Liver (tissue), 9 donors: ENCODE data around the gene CGB5. TPM values are rescaled to one million over a fixed set of nuclear protein-coding genes. Genes with fewer than 3 reads are reported as not detected.

ENCODE experiments used
- DNase-seq: peaks from one replicate; pipeline ENCODE4 v3.0.0-alpha.2; 2017; ENCODE audit warnings: low spot score
- H3K27ac ChIP-seq, 2 donors: one replicate each; pipeline ENCODE4 v1.7.0; 2013; ENCODE audit warnings: inconsistent platforms in 2 of 2, low read length in 2 of 2, control low read depth in 1 of 2, low read depth in 1 of 2, mild to moderate bottlenecking in 1 of 2
- H3K27me3 ChIP-seq, 4 donors: one replicate each; pipeline versions ENCODE4 v1.6.1 to v1.7.0; 2013; ENCODE audit warnings: low read length in 3 of 4, inconsistent platforms in 1 of 4, mild to moderate bottlenecking in 1 of 4, moderate library complexity in 1 of 4; ENCODE audit not compliant: control insufficient read depth in 4 of 4, insufficient read depth in 4 of 4
- H3K36me3 ChIP-seq, 4 donors: one replicate each; pipeline versions ENCODE4 v1.6.1 to v1.7.0; 2013; ENCODE audit warnings: low read length in 3 of 4, mild to moderate bottlenecking in 3 of 4, low read depth in 1 of 4, moderate library complexity in 1 of 4; ENCODE audit not compliant: control insufficient read depth in 4 of 4, insufficient read depth in 3 of 4
- H3K4me1 ChIP-seq, 4 donors: one replicate each; pipeline versions ENCODE4 v1.6.1 to v1.7.0; 2013; ENCODE audit warnings: low read length in 3 of 4, mild to moderate bottlenecking in 3 of 4, moderate library complexity in 1 of 4; ENCODE audit not compliant: control insufficient read depth in 4 of 4, insufficient read depth in 4 of 4
- H3K4me3 ChIP-seq, 3 donors: one replicate each; pipeline versions ENCODE4 v1.6.1 to v1.7.0; 2013; ENCODE audit warnings: low read length in 3 of 3, control low read depth in 1 of 3, low read depth in 1 of 3, mild to moderate bottlenecking in 1 of 3
- H3K9ac ChIP-seq, 2 donors: one replicate each; pipeline ENCODE4 v1.7.0; 2013; ENCODE audit warnings: low read length in 2 of 2, mild to moderate bottlenecking in 2 of 2, moderate library complexity in 2 of 2, control low read depth in 1 of 2, low read depth in 1 of 2
- H3K9me3 ChIP-seq, 4 donors: one replicate each; pipeline versions ENCODE4 v1.6.1 to v1.7.0; 2013; ENCODE audit warnings: low read length in 3 of 4; ENCODE audit not compliant: control insufficient read depth in 4 of 4
- EGR1 ChIP-seq, 2 donors: IDR thresholded peaks; 2 replicates each; pipeline ENCODE4 v1.6.1; 2016 to 2018; ENCODE audit warnings: antibody characterized with exemption in 2 of 2, low read depth in 2 of 2
- FOXA1 ChIP-seq: IDR thresholded peaks from 2 replicates; pipeline ENCODE4 v1.6.1; 2016; ENCODE audit warnings: antibody characterized with exemption
- FOXA2 ChIP-seq: IDR thresholded peaks from 2 replicates; pipeline ENCODE4 v1.6.1; 2016; ENCODE audit warnings: antibody characterized with exemption
- GABPA ChIP-seq, 2 donors: IDR thresholded peaks in 1 of 2; conservative IDR thresholded peaks in 1 of 2; 2 replicates each; pipeline ENCODE4 v1.6.1; 2016; ENCODE audit warnings: antibody characterized with exemption in 2 of 2, mild to moderate bottlenecking in 1 of 2, moderate library complexity in 1 of 2
- HNF4A ChIP-seq, 2 donors: conservative IDR thresholded peaks; 2 replicates each; pipeline ENCODE4 v1.6.1; 2016; ENCODE audit warnings: antibody characterized with exemption in 2 of 2, mild to moderate bottlenecking in 2 of 2
- HNF4G ChIP-seq: IDR thresholded peaks from 2 replicates; pipeline ENCODE4 v1.6.1; 2016; ENCODE audit warnings: antibody characterized with exemption
- JUND ChIP-seq, 2 donors: IDR thresholded peaks; 2 replicates each; pipeline ENCODE4 v1.6.1; 2016; ENCODE audit warnings: antibody characterized with exemption in 2 of 2
- NR2F2 ChIP-seq: IDR thresholded peaks from 2 replicates; pipeline ENCODE4 v1.6.1; 2016; ENCODE audit warnings: antibody characterized with exemption
- RAD21 ChIP-seq, 2 donors: IDR thresholded peaks; 2 replicates each; pipeline ENCODE4 v1.6.1; 2016; ENCODE audit warnings: antibody characterized with exemption in 2 of 2, mild to moderate bottlenecking in 2 of 2
- RXRA ChIP-seq, 2 donors: IDR thresholded peaks; 2 replicates each; pipeline ENCODE4 v1.6.1; 2017 to 2018; ENCODE audit warnings: antibody characterized with exemption in 2 of 2, mild to moderate bottlenecking in 1 of 2
- SP1 ChIP-seq: IDR thresholded peaks from 2 replicates; pipeline ENCODE4 v1.6.1; 2018; ENCODE audit warnings: antibody characterized with exemption, mild to moderate bottlenecking
- TAF1 ChIP-seq: conservative IDR thresholded peaks from 2 replicates; pipeline ENCODE4 v1.6.1; 2016; ENCODE audit warnings: antibody characterized with exemption, mild to moderate bottlenecking
- YY1 ChIP-seq: IDR thresholded peaks from 2 replicates; pipeline ENCODE4 v1.6.1; 2016; ENCODE audit warnings: antibody characterized with exemption, mild to moderate bottlenecking
- WGBS: extraction: QIAGEN DNeasy Blood & Tissue Kit; methylation state at CpG from one replicate; pipeline ENCODE4 v1.1.7; 2013; 5-methylcytosine and 5-hydroxymethylcytosine counted together
- polyA plus RNA-seq, 2 donors: library from polyadenylated mRNA; stranded (reverse) in 1 of 2; unstranded in 1 of 2; fragments of 200-250 nt in 1 of 2; fragments of >200 nt in 1 of 2; fragmentation: Nextera tagmentation in 1 of 2; extraction: Ambion mirVana in 1 of 2; gene quantifications; one replicate each; pipeline versions ENCODE4 v1.2.1 to v1.2.3, GENCODE V29; 2013 to 2015
- total RNA-seq, 2 donors: library from RNA; depleted of rRNA; stranded (reverse); fragments of >200 nt; gene quantifications; one replicate each; pipeline ENCODE4 v1.2.3, GENCODE V29; 2014
- TF ChIP-seq, protein P1 (sequence below): IDR thresholded peaks from 2 replicates; pipeline ENCODE4 v1.6.1; 2016; ENCODE audit warnings: antibody characterized with exemption
- TF ChIP-seq, protein P2 (sequence below): IDR thresholded peaks from 2 replicates; pipeline ENCODE4 v1.6.1; 2016; ENCODE audit warnings: antibody characterized with exemption, mild to moderate bottlenecking
- TF ChIP-seq, protein P3 (sequence below): fragments of 150-350 bp; IDR thresholded peaks from 2 replicates; pipeline ENCODE4 v1.5.1; 2017; ENCODE audit warnings: improper control_type of control experiment, low read depth, low read length; ENCODE audit not compliant: missing input control
- TF ChIP-seq, protein P4 (sequence below): IDR thresholded peaks from 2 replicates; pipeline ENCODE4 v1.6.1; 2016; ENCODE audit warnings: antibody characterized with exemption
- donor health status: healthy.
- donor health status: healthy.
- donor health status: healthy.
- donor health status: healthy.
- donor health status: healthy.

Gene CGB5
- total and polyA plus RNA-seq, 4 donors: not detected

DNA sequence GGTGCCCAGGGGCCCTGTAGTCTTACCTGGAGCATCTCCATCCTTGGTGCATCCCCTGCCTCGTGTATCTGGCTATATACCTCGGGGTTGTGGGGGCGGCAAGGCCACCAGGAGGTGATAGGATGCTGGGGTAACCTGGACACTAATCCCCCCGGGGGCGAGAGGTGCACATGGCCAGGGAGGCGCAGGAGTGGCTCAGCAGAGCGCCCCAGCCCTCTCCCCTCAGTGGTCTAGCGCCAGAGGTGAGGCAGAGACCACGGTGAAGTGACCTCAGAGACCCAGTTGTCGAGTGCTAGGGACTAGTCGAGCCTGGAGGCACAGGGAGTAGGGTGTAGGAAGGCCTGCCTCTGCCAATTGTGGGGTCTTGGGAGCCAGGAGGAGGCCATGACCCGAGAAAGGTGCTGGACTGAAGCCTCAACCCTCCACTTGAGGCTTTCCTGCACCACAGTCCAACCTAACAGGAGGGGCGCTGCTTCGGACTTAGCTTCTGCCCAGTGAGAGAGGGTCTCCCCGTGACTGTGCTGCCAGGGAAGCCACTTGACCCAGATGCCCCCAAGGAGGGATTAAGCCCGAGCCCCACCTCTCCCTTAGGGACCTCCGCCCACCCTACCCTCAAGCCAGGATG lies 26.5 kb upstream of the CGB5 start, which contains the start of gene LHB:
LHB (minus strand) TSS at position 51 of the 625 bp plus-strand sequence; CDS start at position 41, 10 bp downstream.
- Histone ChIP-seq H3K4me3 (peak within 1 kb of the TSS in 1 of 3 donors; percentile 50), H3K27ac (no peak within 1 kb of the TSS), H3K36me3 (peaks cover 3 to 19% (median 5%) of the 10 kb centered on the region in 4 donors), H3K4me1 (peaks cover 5 to 22% (median 16%) of the 10 kb centered on the region in 4 donors), H3K9ac (no peak within 1 kb of the TSS), H3K27me3 (no peaks in the 10 kb centered on the region), H3K9me3 (no peaks in the 10 kb centered on the region)
- no peak for DNase-seq
- WGBS: 77% methylated on average over 17 of the region's 17 CpGs
- TF ChIP-seq, protein P1, sequence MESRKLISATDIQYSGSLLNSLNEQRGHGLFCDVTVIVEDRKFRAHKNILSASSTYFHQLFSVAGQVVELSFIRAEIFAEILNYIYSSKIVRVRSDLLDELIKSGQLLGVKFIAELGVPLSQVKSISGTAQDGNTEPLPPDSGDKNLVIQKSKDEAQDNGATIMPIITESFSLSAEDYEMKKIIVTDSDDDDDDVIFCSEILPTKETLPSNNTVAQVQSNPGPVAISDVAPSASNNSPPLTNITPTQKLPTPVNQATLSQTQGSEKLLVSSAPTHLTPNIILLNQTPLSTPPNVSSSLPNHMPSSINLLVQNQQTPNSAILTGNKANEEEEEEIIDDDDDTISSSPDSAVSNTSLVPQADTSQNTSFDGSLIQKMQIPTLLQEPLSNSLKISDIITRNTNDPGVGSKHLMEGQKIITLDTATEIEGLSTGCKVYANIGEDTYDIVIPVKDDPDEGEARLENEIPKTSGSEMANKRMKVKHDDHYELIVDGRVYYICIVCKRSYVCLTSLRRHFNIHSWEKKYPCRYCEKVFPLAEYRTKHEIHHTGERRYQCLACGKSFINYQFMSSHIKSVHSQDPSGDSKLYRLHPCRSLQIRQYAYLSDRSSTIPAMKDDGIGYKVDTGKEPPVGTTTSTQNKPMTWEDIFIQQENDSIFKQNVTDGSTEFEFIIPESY: no peak
- TF ChIP-seq YY1: no peak
- TF ChIP-seq FOXA2: no peak
- TF ChIP-seq HNF4G: no peak
- TF ChIP-seq, protein P2, sequence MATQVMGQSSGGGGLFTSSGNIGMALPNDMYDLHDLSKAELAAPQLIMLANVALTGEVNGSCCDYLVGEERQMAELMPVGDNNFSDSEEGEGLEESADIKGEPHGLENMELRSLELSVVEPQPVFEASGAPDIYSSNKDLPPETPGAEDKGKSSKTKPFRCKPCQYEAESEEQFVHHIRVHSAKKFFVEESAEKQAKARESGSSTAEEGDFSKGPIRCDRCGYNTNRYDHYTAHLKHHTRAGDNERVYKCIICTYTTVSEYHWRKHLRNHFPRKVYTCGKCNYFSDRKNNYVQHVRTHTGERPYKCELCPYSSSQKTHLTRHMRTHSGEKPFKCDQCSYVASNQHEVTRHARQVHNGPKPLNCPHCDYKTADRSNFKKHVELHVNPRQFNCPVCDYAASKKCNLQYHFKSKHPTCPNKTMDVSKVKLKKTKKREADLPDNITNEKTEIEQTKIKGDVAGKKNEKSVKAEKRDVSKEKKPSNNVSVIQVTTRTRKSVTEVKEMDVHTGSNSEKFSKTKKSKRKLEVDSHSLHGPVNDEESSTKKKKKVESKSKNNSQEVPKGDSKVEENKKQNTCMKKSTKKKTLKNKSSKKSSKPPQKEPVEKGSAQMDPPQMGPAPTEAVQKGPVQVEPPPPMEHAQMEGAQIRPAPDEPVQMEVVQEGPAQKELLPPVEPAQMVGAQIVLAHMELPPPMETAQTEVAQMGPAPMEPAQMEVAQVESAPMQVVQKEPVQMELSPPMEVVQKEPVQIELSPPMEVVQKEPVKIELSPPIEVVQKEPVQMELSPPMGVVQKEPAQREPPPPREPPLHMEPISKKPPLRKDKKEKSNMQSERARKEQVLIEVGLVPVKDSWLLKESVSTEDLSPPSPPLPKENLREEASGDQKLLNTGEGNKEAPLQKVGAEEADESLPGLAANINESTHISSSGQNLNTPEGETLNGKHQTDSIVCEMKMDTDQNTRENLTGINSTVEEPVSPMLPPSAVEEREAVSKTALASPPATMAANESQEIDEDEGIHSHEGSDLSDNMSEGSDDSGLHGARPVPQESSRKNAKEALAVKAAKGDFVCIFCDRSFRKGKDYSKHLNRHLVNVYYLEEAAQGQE: no peak
- TF ChIP-seq JUND (IDR thresholded peaks at IDR 0.05): no peak
- TF ChIP-seq, protein P3, sequence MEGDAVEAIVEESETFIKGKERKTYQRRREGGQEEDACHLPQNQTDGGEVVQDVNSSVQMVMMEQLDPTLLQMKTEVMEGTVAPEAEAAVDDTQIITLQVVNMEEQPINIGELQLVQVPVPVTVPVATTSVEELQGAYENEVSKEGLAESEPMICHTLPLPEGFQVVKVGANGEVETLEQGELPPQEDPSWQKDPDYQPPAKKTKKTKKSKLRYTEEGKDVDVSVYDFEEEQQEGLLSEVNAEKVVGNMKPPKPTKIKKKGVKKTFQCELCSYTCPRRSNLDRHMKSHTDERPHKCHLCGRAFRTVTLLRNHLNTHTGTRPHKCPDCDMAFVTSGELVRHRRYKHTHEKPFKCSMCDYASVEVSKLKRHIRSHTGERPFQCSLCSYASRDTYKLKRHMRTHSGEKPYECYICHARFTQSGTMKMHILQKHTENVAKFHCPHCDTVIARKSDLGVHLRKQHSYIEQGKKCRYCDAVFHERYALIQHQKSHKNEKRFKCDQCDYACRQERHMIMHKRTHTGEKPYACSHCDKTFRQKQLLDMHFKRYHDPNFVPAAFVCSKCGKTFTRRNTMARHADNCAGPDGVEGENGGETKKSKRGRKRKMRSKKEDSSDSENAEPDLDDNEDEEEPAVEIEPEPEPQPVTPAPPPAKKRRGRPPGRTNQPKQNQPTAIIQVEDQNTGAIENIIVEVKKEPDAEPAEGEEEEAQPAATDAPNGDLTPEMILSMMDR: no peak
- TF ChIP-seq TAF1: no peak
- TF ChIP-seq EGR1 (IDR thresholded peaks at IDR 0.05; ENCODE audit: low read depth in 2 of 2): no peak
- no peak for TF ChIP-seq SP1
- no peak for TF ChIP-seq RAD21 (IDR thresholded peaks at IDR 0.05)
- no peak for TF ChIP-seq NR2F2
- no peak for TF ChIP-seq GABPA (IDR thresholded peaks at IDR 0.05 in 1 of 2, conservative IDR thresholded peaks at IDR 0.05 in 1 of 2)
- TF ChIP-seq FOXA1: no peak
- TF ChIP-seq, protein P4, sequence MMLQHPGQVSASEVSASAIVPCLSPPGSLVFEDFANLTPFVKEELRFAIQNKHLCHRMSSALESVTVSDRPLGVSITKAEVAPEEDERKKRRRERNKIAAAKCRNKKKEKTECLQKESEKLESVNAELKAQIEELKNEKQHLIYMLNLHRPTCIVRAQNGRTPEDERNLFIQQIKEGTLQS: no peak
- TF ChIP-seq HNF4A (conservative IDR thresholded peaks at IDR 0.05): no peak
- no peak for TF ChIP-seq RXRA (IDR thresholded peaks at IDR 0.05)
